GM10266 (cell line): Measurements from ENCODE around the gene HS6ST3.

Source experiments
- DNase-seq: peaks from one replicate; pipeline ENCODE4 v3.0.0; 2012; ENCODE audit errors: extremely low spot score
- CTCF ChIP-seq: IDR thresholded peaks from 2 replicates; pipeline ENCODE4 v1.5.1; 2012; ENCODE audit warnings: mild to moderate bottlenecking, low read depth; ENCODE audit not compliant: control insufficient read depth, insufficient read depth; ENCODE audit errors: missing control alignments

Gene HS6ST3

GRCh38 chr13:96460609-96461008 lies 370.7 kb downstream of the HS6ST3 start:
- no peak for TF ChIP-seq CTCF
- DNase-seq = no peak

GRCh38 chr13:96473526-96474180 lies 383.7 kb downstream of the HS6ST3 start:
- DNase-seq = no peak
- TF ChIP-seq CTCF = no peak

- TF ChIP-seq CTCF = no peak
- DNase-seq = no peak
These were observed 384.3 kb downstream of the HS6ST3 start for GRCh38 chr13:96474181-96474557.

GRCh38 chr13:96475103-96475502 lies 385.2 kb downstream of the HS6ST3 start:
- no peak for TF ChIP-seq CTCF
- DNase-seq = no peak

GRCh38 chr13:96481482-96481881 lies 391.6 kb downstream of the HS6ST3 start:
- no peak for DNase-seq
- TF ChIP-seq CTCF = no peak

- no peak for DNase-seq
These were observed 400.6 kb downstream of the HS6ST3 start for GRCh38 chr13:96490496-96490989.

More at GRCh38 chr13:96490496-96490989, 400.6 kb downstream of the HS6ST3 start:
- TF ChIP-seq CTCF = no peak
